ENCODE results near the gene TBATA. TPM values are rescaled to one million over a fixed set of nuclear protein-coding genes. Genes with fewer than 3 reads are reported as not detected.

The TBATA gene
- total RNA-seq, 1 donor = not detected

DNA sequence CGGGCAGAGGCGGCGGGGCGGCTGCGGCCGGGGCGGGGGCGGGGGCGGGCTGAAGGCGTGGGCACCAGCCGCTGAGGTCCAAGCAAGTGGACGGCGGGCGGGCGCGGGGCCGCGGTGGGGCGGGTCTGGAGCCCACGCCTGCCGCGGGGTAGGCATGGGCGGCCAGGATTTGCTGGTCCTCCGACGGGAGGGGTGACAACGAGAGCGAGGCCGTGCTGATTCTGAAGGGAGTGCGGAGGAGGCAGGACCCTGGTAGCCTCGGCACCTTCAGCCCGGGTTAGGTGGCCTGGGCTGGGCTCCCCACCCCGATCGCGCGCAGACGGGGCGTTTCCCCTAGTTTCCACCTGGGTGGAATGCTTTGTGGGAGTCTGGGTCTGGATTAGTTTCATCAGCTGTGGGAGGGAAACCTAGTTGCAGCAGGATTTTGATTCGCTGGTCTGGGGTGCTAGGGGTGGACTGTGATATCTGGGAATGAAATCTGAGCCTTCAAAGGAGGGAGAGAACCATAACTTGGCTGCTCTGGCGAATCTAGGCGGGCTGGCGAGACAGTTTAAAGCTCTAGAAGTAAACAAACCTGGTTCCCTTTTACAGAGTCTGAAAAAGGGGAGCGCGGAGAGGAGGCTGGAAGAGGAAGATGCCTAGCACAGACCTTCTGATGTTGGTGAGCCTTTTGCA is 31.2 kb upstream of the TBATA start:
- peak; percentile 95 for DNase-seq (ENCODE audit: low read depth)
- peak overlapping the region; percentile 82 for H3K4me3 ChIP-seq (ENCODE audit: low read depth, low read length)
- TF ChIP-seq, protein P1, sequence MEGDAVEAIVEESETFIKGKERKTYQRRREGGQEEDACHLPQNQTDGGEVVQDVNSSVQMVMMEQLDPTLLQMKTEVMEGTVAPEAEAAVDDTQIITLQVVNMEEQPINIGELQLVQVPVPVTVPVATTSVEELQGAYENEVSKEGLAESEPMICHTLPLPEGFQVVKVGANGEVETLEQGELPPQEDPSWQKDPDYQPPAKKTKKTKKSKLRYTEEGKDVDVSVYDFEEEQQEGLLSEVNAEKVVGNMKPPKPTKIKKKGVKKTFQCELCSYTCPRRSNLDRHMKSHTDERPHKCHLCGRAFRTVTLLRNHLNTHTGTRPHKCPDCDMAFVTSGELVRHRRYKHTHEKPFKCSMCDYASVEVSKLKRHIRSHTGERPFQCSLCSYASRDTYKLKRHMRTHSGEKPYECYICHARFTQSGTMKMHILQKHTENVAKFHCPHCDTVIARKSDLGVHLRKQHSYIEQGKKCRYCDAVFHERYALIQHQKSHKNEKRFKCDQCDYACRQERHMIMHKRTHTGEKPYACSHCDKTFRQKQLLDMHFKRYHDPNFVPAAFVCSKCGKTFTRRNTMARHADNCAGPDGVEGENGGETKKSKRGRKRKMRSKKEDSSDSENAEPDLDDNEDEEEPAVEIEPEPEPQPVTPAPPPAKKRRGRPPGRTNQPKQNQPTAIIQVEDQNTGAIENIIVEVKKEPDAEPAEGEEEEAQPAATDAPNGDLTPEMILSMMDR (IDR thresholded peaks at IDR 0.05; ENCODE audit: insufficient read depth, low read depth, low read length) = no peak

DNA sequence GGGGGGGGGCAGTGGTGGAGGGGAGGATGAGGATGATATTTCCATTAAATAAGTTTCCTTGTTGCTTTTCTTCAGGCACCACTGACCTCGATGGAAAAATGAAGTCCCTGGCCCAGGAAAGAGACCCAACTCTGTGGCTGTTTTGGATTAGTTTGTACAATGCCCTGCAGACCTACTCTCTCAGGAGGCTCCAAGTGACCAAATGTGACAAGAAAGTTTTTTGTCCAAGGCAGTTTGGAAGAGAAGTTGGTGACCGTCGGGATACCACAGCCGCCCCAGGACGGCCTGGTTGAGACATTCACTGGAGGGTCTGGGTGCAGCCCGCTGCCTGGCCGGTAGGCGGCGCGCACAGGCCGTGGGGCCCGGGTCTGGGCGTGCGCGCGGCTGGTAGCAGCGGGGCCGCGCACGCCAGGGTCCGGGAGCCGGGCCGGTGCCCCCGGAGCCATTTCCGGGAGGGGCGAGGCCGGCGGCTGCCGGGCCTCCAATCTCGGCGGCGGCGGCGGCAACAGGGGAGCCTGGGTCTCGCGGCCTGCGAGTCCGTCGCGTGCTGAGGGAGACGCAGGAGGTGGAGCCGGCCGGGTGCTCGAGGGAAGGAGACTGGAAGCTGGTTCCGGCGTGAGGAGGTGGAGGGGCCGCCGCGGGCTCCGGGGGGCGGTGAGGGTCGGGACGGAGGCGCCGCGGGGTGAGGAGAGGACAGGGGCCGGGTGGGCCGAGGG is 30.5 kb upstream of the TBATA start, which contains the start of gene SGPL1:
Gene SGPL1, plus strand, starts transcription at position 445 of the 716 bp plus-strand sequence. CDS start 906 bp downstream, outside the sequence.
- TF ChIP-seq, protein P1 (IDR thresholded peaks at IDR 0.05; ENCODE audit: insufficient read depth, low read depth, low read length) = peak; percentile 90
- peak; percentile 79 for DNase-seq (ENCODE audit: low read depth)

DNA sequence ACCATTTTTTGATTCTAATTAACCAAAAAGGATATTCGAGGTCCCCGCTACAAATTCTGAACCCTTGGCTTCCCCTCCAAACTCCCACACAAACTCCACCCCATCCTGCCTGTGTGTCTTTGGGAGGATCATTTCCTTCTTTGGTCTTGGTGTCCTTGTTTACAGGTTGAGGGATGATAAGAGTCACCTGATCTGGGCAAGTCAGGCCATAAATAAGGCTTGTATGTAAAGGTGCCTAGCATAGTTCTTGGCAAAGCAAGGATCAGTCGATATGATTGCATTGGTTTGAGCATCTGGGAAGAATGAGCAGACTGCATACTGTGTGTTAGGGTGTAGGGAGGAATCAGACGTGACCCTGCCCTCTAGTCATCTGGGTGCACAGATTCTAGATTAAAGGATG is 28.9 kb upstream of the TBATA start:
- DNase-seq (ENCODE audit: low read depth) = no peak

More for the DNA sequence above, 30.5 kb upstream of the TBATA start, which contains the start of gene SGPL1:
- peak within 1 kb of the TSS; percentile 82 for H3K4me3 ChIP-seq (ENCODE audit: low read depth, low read length)

DNA sequence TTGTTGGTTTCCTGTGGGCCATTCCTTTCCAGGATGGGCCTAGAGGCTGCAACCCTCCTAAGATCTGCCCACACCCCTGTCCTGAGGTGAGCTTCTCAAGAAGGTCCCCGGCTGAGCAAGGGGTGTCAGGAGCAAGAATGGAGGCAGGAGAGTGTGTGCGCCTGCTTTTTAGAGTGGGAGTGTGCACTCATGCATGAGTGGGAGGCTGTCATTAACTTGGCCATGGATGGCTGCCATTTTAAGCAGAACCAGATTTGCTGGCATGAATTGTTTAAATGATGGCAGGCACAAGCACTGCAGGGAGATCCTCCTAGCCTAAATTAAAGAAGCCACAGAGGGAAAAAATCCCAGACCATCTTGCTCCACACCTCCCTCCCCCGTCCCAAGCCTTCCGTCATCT is 27.6 kb upstream of the TBATA start:
- TF ChIP-seq, protein P1 (IDR thresholded peaks at IDR 0.05; ENCODE audit: insufficient read depth, low read depth, low read length) = no peak
- DNase-seq (ENCODE audit: low read depth) = no peak

More for the DNA sequence above, 28.9 kb upstream of the TBATA start:
- TF ChIP-seq, protein P1 (IDR thresholded peaks at IDR 0.05; ENCODE audit: insufficient read depth, low read depth, low read length) = no peak
- H3K4me3 ChIP-seq (ENCODE audit: low read depth, low read length) = no peak overlapping the region

DNA sequence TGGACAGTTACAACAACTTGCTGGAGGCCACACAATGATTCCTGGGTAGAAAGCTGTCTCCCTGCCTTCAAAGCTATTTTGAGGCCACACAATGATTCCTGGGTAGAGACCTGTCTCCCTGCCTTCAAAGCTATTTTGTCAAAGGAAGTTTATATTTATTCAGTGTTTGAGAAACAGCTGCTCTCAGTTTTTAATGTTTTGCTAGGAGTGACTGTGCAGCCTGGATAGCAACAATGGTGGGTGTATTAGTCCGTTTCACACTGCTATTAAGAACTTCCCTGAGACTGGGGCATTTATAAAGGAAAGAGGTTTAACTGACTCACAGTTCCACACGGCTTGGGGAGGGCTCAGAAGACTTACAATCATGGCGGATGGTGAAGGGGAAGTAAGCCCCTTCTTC is 26.7 kb upstream of the TBATA start:
- DNase-seq (ENCODE audit: low read depth) = no peak
- TF ChIP-seq, protein P1 (IDR thresholded peaks at IDR 0.05; ENCODE audit: insufficient read depth, low read depth, low read length) = no peak
- no peak overlapping the region for H3K4me3 ChIP-seq (ENCODE audit: low read depth, low read length)

More for the DNA sequence above, 27.6 kb upstream of the TBATA start:
- no peak overlapping the region for H3K4me3 ChIP-seq (ENCODE audit: low read depth, low read length)

DNA sequence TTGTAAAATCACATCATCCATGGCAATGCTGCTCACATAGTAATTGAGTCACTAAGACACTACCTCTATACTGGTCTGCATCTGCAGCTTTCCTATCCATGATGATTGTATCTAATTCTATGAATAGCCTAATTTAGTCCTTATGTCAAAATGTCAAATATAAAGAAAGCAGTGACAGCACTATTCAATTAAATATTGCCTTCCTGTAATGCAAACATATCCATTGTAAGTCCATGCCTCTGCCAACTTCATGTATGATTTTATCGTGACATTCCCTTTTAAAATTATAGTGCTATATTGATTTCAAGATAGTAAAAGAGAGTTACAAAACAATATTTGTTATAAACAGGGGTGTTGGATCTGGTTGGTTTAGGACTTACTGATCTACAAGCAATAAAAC is 25.8 kb upstream of the TBATA start:
- DNase-seq (ENCODE audit: low read depth) = no peak
- no peak overlapping the region for H3K4me3 ChIP-seq (ENCODE audit: low read depth, low read length)
- TF ChIP-seq, protein P1 (IDR thresholded peaks at IDR 0.05; ENCODE audit: insufficient read depth, low read depth, low read length) = no peak

All from fibroblast of villous mesenchyme (primary cell).